Measurements from ENCODE around the gene CPNE8.
A peak's percentile ranks its signal among the peaks of the same experiment; 100 is the strongest.
"Not testable (repeated sequence)": the region's sequence is repeated elsewhere in the genome, so short reads cannot be mapped to it uniquely, and the experiment has no call there.

Gene CPNE8

GRCh38 chr12:38823314-38823713 lies 82.1 kb downstream of the CPNE8 start:
- DNase-seq: no peak

- no peak for DNase-seq
Measured at GRCh38 chr12:38817942-38818341, 87.4 kb downstream of the CPNE8 start.

GRCh38 chr12:38813923-38814322 lies 91.5 kb downstream of the CPNE8 start:
- DNase-seq: no peak

GRCh38 chr12:38811814-38812356 lies 93.5 kb downstream of the CPNE8 start:
- DNase-seq: no peak

- DNase-seq: no peak
Measured at GRCh38 chr12:38809832-38810231, 95.6 kb downstream of the CPNE8 start.

GRCh38 chr12:38788106-38788505 lies 117.3 kb downstream of the CPNE8 start:
- peak; percentile 9 for DNase-seq

- DNase-seq: no peak
Measured at GRCh38 chr12:38785381-38785780, 120.0 kb downstream of the CPNE8 start.

GRCh38 chr12:38783304-38783703 lies 122.1 kb downstream of the CPNE8 start:
- no peak for DNase-seq

GRCh38 chr12:38782359-38782758 lies 123.0 kb downstream of the CPNE8 start:
- no peak for DNase-seq

GRCh38 chr12:38776647-38777046 lies 128.7 kb downstream of the CPNE8 start:
- no peak for DNase-seq

GRCh38 chr12:38775457-38775856 lies 129.9 kb downstream of the CPNE8 start:
- no peak for DNase-seq

GRCh38 chr12:38772437-38772836 lies 133.0 kb downstream of the CPNE8 start:
- DNase-seq: no peak

- peak; percentile 58 for DNase-seq
Measured at GRCh38 chr12:38771871-38772270, 133.5 kb downstream of the CPNE8 start.

- no peak for DNase-seq
Measured at GRCh38 chr12:38761636-38762342, 143.6 kb downstream of the CPNE8 start.

GRCh38 chr12:38761111-38761510 lies 144.3 kb downstream of the CPNE8 start:
- DNase-seq: no peak

GRCh38 chr12:38759621-38760020 lies 145.8 kb downstream of the CPNE8 start:
- no peak for DNase-seq

- DNase-seq: no peak
Measured at GRCh38 chr12:38746744-38747143, 158.6 kb downstream of the CPNE8 start.

- DNase-seq: no peak
Measured at GRCh38 chr12:38745601-38746000, 159.8 kb downstream of the CPNE8 start.

GRCh38 chr12:38744041-38744440 lies 161.3 kb downstream of the CPNE8 start:
- DNase-seq: no peak

- DNase-seq: not testable (repeated sequence)
Measured at GRCh38 chr12:38742496-38742895, 162.9 kb downstream of the CPNE8 start.

- DNase-seq: no peak
Measured at GRCh38 chr12:38736821-38737220, 168.6 kb downstream of the CPNE8 start.

- no peak for DNase-seq
Measured at GRCh38 chr12:38732761-38733160, 172.6 kb downstream of the CPNE8 start.

- no peak for DNase-seq
Measured at GRCh38 chr12:38728894-38729293, 176.5 kb downstream of the CPNE8 start.

- no peak for DNase-seq
Measured at GRCh38 chr12:38721611-38722252, 183.7 kb downstream of the CPNE8 start.
